ENCODE data around the gene FAM124B.

The FAM124B gene, protein sequence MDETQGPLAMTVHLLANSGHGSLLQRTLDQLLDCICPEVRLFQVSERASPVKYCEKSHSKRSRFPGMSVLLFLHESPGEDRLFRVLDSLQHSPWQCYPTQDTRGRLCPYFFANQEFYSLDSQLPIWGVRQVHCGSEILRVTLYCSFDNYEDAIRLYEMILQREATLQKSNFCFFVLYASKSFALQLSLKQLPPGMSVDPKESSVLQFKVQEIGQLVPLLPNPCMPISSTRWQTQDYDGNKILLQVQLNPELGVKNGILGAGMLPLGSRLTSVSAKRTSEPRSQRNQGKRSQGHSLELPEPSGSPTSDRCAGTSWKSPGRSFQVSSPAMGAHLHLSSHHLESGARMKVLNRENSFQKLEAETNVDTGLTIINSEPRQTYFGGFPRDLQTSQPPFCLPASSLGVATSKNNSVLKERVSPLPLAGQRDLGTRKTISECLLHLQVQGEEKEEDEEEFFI
- long read RNA-seq, result 0 reads

DNA sequence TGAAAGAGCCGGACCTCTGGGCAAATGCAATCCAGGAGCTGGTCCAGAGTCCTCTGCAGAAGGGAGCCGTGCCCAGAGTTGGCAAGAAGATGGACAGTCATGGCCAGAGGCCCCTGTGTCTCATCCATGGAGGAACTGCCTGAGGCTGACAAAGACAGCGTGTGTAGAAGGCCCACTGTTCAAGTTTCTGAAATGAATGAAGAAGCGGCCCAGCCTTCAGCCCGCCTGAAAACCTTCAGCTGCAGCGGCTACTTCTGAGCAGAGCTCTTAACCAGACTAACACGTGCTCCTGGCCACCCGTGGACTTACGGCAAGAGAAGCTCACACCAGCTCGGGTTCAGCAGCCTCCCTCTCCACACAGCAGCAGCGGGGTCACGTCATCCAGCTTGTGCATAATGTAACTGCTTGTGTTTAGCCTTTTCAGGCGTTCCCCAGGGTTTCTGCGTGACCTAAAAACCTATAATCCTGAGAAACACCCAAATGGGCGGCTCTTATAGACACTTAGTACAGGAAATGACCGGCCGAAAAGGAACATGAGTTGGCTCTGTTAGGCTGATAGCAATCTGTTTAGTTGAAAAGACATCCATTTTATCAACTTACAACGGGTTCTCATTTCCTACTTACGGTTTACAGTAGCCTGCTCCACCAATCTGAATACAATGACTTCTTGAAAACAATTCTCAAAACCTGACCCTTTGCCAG is at the start of gene FAM124B:
Gene FAM124B, minus strand, starts transcription at position 467 of the 702 bp plus-strand sequence. Its CDS starts 339 bp downstream, at position 128.
- H3K4me3 ChIP-seq (replicated peaks; ENCODE audit: insufficient read depth, low read length), result no peak within 1 kb of the TSS
- no peaks in the 10 kb centered on the region for H3K27me3 ChIP-seq (ENCODE audit: insufficient read depth, poor library complexity, severe bottlenecking)
- TF ChIP-seq, protein P1, sequence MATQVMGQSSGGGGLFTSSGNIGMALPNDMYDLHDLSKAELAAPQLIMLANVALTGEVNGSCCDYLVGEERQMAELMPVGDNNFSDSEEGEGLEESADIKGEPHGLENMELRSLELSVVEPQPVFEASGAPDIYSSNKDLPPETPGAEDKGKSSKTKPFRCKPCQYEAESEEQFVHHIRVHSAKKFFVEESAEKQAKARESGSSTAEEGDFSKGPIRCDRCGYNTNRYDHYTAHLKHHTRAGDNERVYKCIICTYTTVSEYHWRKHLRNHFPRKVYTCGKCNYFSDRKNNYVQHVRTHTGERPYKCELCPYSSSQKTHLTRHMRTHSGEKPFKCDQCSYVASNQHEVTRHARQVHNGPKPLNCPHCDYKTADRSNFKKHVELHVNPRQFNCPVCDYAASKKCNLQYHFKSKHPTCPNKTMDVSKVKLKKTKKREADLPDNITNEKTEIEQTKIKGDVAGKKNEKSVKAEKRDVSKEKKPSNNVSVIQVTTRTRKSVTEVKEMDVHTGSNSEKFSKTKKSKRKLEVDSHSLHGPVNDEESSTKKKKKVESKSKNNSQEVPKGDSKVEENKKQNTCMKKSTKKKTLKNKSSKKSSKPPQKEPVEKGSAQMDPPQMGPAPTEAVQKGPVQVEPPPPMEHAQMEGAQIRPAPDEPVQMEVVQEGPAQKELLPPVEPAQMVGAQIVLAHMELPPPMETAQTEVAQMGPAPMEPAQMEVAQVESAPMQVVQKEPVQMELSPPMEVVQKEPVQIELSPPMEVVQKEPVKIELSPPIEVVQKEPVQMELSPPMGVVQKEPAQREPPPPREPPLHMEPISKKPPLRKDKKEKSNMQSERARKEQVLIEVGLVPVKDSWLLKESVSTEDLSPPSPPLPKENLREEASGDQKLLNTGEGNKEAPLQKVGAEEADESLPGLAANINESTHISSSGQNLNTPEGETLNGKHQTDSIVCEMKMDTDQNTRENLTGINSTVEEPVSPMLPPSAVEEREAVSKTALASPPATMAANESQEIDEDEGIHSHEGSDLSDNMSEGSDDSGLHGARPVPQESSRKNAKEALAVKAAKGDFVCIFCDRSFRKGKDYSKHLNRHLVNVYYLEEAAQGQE (IDR thresholded peaks at IDR 0.05; ENCODE audit: insufficient replicate concordance, low read depth), result no peak
- TF ChIP-seq, protein P2, sequence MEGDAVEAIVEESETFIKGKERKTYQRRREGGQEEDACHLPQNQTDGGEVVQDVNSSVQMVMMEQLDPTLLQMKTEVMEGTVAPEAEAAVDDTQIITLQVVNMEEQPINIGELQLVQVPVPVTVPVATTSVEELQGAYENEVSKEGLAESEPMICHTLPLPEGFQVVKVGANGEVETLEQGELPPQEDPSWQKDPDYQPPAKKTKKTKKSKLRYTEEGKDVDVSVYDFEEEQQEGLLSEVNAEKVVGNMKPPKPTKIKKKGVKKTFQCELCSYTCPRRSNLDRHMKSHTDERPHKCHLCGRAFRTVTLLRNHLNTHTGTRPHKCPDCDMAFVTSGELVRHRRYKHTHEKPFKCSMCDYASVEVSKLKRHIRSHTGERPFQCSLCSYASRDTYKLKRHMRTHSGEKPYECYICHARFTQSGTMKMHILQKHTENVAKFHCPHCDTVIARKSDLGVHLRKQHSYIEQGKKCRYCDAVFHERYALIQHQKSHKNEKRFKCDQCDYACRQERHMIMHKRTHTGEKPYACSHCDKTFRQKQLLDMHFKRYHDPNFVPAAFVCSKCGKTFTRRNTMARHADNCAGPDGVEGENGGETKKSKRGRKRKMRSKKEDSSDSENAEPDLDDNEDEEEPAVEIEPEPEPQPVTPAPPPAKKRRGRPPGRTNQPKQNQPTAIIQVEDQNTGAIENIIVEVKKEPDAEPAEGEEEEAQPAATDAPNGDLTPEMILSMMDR (IDR thresholded peaks at IDR 0.05; ENCODE audit: insufficient read depth, low read length), result no peak
- no peak for TF ChIP-seq GABPA (IDR thresholded peaks at IDR 0.05; ENCODE audit: low read depth)
- no peak for TF ChIP-seq SPI1 (IDR thresholded peaks at IDR 0.05; ENCODE audit: borderline replicate concordance, low read depth)
- no peak for TF ChIP-seq POLR2AphosphoS5 (IDR thresholded peaks at IDR 0.05; ENCODE audit: low read depth)
- DNase-seq (ENCODE audit: low read depth in 1 of 2, low spot score in 1 of 2), result no peak
- H3K27ac ChIP-seq (replicated peaks), result no peak within 1 kb of the TSS

DNA sequence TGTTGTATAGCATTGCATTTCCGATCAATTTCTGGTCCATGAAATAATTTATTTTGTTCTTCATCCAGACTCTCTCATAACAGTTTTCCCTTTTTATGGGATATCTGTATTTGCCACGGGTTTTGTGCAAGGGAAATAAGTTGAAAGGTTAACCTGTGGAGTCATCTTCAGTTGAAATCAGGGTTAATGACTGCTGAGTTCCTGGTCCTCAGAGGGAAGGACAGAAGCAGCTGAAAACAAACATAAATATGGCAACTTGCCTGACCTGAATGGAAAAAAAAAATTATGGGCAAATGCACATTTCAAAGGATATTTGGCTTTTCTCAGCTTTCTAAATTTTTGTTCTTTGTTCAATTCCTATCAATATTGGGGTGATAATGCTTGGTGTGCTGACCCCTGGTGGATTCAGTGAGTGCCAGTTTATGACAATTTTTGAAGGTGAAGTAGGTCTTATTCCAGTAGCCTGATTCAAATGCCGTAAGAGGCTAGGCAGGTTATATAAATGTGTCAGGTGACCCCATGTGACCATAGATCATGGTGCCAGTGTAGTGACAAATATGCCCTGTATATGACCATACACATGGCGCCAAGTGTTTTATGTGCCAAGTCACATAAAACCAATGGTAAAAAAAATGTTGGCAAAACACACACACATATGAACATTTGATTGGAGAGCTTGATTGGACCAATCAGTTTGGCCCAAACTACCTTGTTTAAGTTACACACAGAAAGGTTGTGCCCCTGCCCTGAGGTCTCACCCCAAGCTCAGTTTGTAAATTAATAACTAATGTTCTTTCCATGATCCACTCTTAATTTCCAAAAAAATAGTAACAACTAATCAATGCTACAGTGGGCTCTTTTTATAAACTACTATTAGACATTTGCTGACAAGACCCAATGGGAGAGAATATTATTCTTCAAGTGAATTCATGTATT is 47.6 kb upstream of the FAM124B start:
- TF ChIP-seq, protein P2 (IDR thresholded peaks at IDR 0.05; ENCODE audit: insufficient read depth, low read length), result peak; percentile 45
- no peak for TF ChIP-seq POLR2AphosphoS5 (IDR thresholded peaks at IDR 0.05; ENCODE audit: low read depth)
- Histone ChIP-seq H3K4me3 (replicated peaks; ENCODE audit: insufficient read depth, low read length) (no peak overlapping the region), H3K27me3 (ENCODE audit: insufficient read depth, poor library complexity, severe bottlenecking) (no peaks in the 10 kb centered on the region), H3K27ac (replicated peaks) (no peak overlapping the region)
- DNase-seq (ENCODE audit: low read depth in 1 of 2, low spot score in 1 of 2), result peak in 1 of 2 experiments; percentile 11

DNA sequence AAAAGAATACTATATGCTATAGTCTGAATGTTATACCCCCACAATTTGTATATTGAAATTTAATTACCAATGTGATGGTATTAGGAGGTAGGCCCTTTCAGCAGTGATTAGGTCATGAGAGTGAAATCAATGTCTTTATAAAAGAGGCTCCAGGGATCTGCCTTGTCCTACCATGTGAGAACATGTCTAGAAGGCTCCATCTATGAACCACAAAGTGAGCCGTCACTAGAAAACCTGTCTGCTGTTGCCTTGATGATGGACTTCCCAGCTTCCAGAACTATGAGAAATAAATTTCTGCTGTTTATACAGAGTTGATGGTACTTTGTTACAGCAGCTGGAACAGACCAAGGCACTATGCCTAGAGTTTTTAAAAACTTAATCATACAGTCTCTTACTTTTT is 46.3 kb upstream of the FAM124B start:
- TF ChIP-seq POLR2AphosphoS5 (IDR thresholded peaks at IDR 0.05; ENCODE audit: low read depth), result no peak
- TF ChIP-seq, protein P1 (IDR thresholded peaks at IDR 0.05; ENCODE audit: insufficient replicate concordance, low read depth), result no peak
- TF ChIP-seq SPI1 (IDR thresholded peaks at IDR 0.05; ENCODE audit: borderline replicate concordance, low read depth), result no peak
- TF ChIP-seq, protein P2 (IDR thresholded peaks at IDR 0.05; ENCODE audit: insufficient read depth, low read length), result no peak
- TF ChIP-seq GABPA (IDR thresholded peaks at IDR 0.05; ENCODE audit: low read depth), result no peak
- no peak overlapping the region for H3K27ac ChIP-seq (replicated peaks)
- no peaks in the 10 kb centered on the region for H3K27me3 ChIP-seq (ENCODE audit: insufficient read depth, poor library complexity, severe bottlenecking)
- no peak for DNase-seq (ENCODE audit: low read depth in 1 of 2, low spot score in 1 of 2)
- H3K4me3 ChIP-seq (replicated peaks; ENCODE audit: insufficient read depth, low read length), result no peak overlapping the region

All from HL-60 (cell line).